8988T (cell line): ENCODE results near the gene SLC22A31.
"Not testable (repeated sequence)": the region's sequence is repeated elsewhere in the genome, so short reads cannot be mapped to it uniquely, and the experiment has no call there.

Source experiments
- DNase-seq: peaks from one replicate; pipeline ENCODE4 v3.0.0; 2011

Gene SLC22A31

GRCh38 chr16:89178453-89179147 is 21.7 kb downstream of the SLC22A31 start:
- no peak for DNase-seq

GRCh38 chr16:89177501-89177900 is 22.8 kb downstream of the SLC22A31 start:
- DNase-seq, result no peak

GRCh38 chr16:89176717-89177116 is 23.6 kb downstream of the SLC22A31 start:
- no peak for DNase-seq

GRCh38 chr16:89176147-89176690 is 24.1 kb downstream of the SLC22A31 start:
- DNase-seq, result no peak

- DNase-seq, result no peak
These were observed 24.8 kb downstream of the SLC22A31 start for GRCh38 chr16:89175280-89176146.

- DNase-seq, result no peak
These were observed 25.5 kb downstream of the SLC22A31 start for GRCh38 chr16:89174877-89175276.

- no peak for DNase-seq
These were observed 26.1 kb downstream of the SLC22A31 start for GRCh38 chr16:89174055-89174827.

- DNase-seq, result no peak
These were observed 27.0 kb downstream of the SLC22A31 start for GRCh38 chr16:89173174-89173921.

- no peak for DNase-seq
These were observed 27.7 kb downstream of the SLC22A31 start for GRCh38 chr16:89172528-89173173.

GRCh38 chr16:89172171-89172527 is 28.2 kb downstream of the SLC22A31 start:
- DNase-seq, result no peak

GRCh38 chr16:89171216-89172170 is 28.8 kb downstream of the SLC22A31 start, which contains the start of gene CDH15:
TSS of gene CDH15 (plus strand) at chr16:89171748. CDS start at chr16:89171832, 84 bp downstream.
- peak; percentile 100 for DNase-seq

- no peak for DNase-seq
These were observed 29.8 kb downstream of the SLC22A31 start for GRCh38 chr16:89170346-89171215.

GRCh38 chr16:89169778-89170177 is 30.6 kb downstream of the SLC22A31 start:
- no peak for DNase-seq

GRCh38 chr16:89168381-89169189 is 31.8 kb downstream of the SLC22A31 start:
- no peak for DNase-seq

GRCh38 chr16:89167425-89167941 is 32.9 kb downstream of the SLC22A31 start:
- peak; percentile 99 for DNase-seq

- DNase-seq, result no peak
These were observed 33.5 kb downstream of the SLC22A31 start for GRCh38 chr16:89166696-89167424.

- DNase-seq, result not testable (repeated sequence)
These were observed 34.7 kb downstream of the SLC22A31 start for GRCh38 chr16:89165681-89165979.
